ENCODE results near the gene ALG14. TPM values are rescaled to one million over a fixed set of nuclear protein-coding genes. Genes with fewer than 3 reads are reported as not detected.

Gene ALG14
- total RNA-seq, 1 experiment from 2014 or later = 5.7 TPM

DNA sequence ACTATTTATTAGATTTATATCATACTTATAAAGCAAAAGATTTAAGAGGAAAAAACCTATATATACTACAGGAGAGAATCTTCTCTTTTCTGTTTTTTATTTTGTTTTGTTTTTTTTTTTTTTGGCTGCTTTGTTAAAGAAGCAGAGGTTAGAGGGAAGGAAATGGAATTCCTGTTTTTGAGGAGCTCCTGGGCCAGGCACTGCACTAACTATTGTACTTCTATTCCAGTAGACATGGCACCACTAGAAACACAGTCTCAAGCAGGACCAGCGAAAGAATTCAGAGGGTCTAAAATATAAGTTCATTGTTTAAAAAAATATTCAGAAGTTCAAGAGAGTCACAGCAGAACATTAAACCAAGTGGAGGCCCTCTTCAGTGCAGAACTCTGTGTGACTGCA is 91.2 kb downstream of the ALG14 start:
- CTCF ChIA-PET = no interaction called here
- intact Hi-C loops (cut with micrococcal nuclease) = no loop called here
- BruUV-seq (replicated peaks) = no TSS peak

More for the DNA sequence above, 91.2 kb downstream of the ALG14 start:
- H3K79me2 ChIP-seq (ENCODE audit: insufficient read depth, low read length) = no peaks in the 10 kb centered on the region
- no peak for DNase-seq (ENCODE audit: low read depth, low spot score)
- POLR2A ChIA-PET = no interaction called here
- H3K36me3 ChIP-seq (ENCODE audit: control insufficient read depth in 1 of 2, insufficient read depth in 2 of 2, low read length in 2 of 2) = no peaks in the 10 kb centered on the region
- TF ChIP-seq, protein P1, sequence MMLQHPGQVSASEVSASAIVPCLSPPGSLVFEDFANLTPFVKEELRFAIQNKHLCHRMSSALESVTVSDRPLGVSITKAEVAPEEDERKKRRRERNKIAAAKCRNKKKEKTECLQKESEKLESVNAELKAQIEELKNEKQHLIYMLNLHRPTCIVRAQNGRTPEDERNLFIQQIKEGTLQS (IDR thresholded peaks at IDR 0.05) = no peak
- TF ChIP-seq, protein P2, sequence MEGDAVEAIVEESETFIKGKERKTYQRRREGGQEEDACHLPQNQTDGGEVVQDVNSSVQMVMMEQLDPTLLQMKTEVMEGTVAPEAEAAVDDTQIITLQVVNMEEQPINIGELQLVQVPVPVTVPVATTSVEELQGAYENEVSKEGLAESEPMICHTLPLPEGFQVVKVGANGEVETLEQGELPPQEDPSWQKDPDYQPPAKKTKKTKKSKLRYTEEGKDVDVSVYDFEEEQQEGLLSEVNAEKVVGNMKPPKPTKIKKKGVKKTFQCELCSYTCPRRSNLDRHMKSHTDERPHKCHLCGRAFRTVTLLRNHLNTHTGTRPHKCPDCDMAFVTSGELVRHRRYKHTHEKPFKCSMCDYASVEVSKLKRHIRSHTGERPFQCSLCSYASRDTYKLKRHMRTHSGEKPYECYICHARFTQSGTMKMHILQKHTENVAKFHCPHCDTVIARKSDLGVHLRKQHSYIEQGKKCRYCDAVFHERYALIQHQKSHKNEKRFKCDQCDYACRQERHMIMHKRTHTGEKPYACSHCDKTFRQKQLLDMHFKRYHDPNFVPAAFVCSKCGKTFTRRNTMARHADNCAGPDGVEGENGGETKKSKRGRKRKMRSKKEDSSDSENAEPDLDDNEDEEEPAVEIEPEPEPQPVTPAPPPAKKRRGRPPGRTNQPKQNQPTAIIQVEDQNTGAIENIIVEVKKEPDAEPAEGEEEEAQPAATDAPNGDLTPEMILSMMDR (IDR thresholded peaks at IDR 0.05 in 2 of 3, conservative IDR thresholded peaks at IDR 0.05 in 1 of 3; ENCODE audit: borderline replicate concordance in 1 of 3, insufficient read depth in 1 of 3, low read depth in 2 of 3, low read length in 2 of 3) = no peak
- no peak for TF ChIP-seq RAD21 (IDR thresholded peaks at IDR 0.05; ENCODE audit: low read depth)
- no peak for TF ChIP-seq CBX3 (IDR thresholded peaks at IDR 0.05; ENCODE audit: low read depth)
- TF ChIP-seq, protein P3, sequence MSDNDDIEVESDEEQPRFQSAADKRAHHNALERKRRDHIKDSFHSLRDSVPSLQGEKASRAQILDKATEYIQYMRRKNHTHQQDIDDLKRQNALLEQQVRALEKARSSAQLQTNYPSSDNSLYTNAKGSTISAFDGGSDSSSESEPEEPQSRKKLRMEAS (IDR thresholded peaks at IDR 0.05) = no peak
- TF ChIP-seq TCF7L2 (IDR thresholded peaks at IDR 0.05; ENCODE audit: borderline replicate concordance, extremely low read depth, insufficient read depth, insufficient read length) = no peak
- no peak for TF ChIP-seq EGR1 (IDR thresholded peaks at IDR 0.05; ENCODE audit: low read depth)
- TF ChIP-seq, protein P4, sequence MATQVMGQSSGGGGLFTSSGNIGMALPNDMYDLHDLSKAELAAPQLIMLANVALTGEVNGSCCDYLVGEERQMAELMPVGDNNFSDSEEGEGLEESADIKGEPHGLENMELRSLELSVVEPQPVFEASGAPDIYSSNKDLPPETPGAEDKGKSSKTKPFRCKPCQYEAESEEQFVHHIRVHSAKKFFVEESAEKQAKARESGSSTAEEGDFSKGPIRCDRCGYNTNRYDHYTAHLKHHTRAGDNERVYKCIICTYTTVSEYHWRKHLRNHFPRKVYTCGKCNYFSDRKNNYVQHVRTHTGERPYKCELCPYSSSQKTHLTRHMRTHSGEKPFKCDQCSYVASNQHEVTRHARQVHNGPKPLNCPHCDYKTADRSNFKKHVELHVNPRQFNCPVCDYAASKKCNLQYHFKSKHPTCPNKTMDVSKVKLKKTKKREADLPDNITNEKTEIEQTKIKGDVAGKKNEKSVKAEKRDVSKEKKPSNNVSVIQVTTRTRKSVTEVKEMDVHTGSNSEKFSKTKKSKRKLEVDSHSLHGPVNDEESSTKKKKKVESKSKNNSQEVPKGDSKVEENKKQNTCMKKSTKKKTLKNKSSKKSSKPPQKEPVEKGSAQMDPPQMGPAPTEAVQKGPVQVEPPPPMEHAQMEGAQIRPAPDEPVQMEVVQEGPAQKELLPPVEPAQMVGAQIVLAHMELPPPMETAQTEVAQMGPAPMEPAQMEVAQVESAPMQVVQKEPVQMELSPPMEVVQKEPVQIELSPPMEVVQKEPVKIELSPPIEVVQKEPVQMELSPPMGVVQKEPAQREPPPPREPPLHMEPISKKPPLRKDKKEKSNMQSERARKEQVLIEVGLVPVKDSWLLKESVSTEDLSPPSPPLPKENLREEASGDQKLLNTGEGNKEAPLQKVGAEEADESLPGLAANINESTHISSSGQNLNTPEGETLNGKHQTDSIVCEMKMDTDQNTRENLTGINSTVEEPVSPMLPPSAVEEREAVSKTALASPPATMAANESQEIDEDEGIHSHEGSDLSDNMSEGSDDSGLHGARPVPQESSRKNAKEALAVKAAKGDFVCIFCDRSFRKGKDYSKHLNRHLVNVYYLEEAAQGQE (IDR thresholded peaks at IDR 0.05; ENCODE audit: low read depth) = no peak
- TF ChIP-seq ELF1 (IDR thresholded peaks at IDR 0.05; ENCODE audit: borderline replicate concordance, low read depth) = no peak
- no peak for TF ChIP-seq SRF (IDR thresholded peaks at IDR 0.05; ENCODE audit: low read depth)
- no peak for TF ChIP-seq POLR2A (IDR thresholded peaks at IDR 0.05; ENCODE audit: borderline replicate concordance, extremely low read depth, insufficient read depth, insufficient read length)
- TF ChIP-seq ZBTB33 (IDR thresholded peaks at IDR 0.05; ENCODE audit: extremely low read depth, insufficient replicate concordance, low read length) = no peak
- no peak for TF ChIP-seq FOSL1 (IDR thresholded peaks at IDR 0.05; ENCODE audit: low read depth)
- no peak for TF ChIP-seq JUND (IDR thresholded peaks at IDR 0.05)
- no peak for TF ChIP-seq SIN3A (IDR thresholded peaks at IDR 0.05; ENCODE audit: low read depth)
- TF ChIP-seq YY1 (IDR thresholded peaks at IDR 0.05; ENCODE audit: extremely low read depth, insufficient replicate concordance, low read depth, low read length) = no peak
- TF ChIP-seq EZH2 (IDR thresholded peaks at IDR 0.05) = no peak
- TF ChIP-seq EZH2phosphoT487 (IDR thresholded peaks at IDR 0.05; ENCODE audit: borderline replicate concordance) = no peak
- no peak for TF ChIP-seq POLR2AphosphoS5 (IDR thresholded peaks at IDR 0.05; ENCODE audit: low read depth, low read length)
- no peak for TF ChIP-seq CEBPB (IDR thresholded peaks at IDR 0.05; ENCODE audit: low read depth)
- no peak overlapping the region for H3K4me3 ChIP-seq (replicated peaks in 1 of 2; ENCODE audit: low read depth in 1 of 2, low read length in 2 of 2)
- no peaks in the 10 kb centered on the region for H4K20me1 ChIP-seq (ENCODE audit: insufficient read depth)
- no peaks in the 10 kb centered on the region for H3K9me3 ChIP-seq (ENCODE audit: control insufficient read depth in 1 of 2, insufficient read depth in 1 of 2, low read depth in 1 of 2, low read length in 2 of 2)
- ATAC-seq = no peak
- H3K27me3 ChIP-seq (ENCODE audit: insufficient read depth, low read length) = no peaks in the 10 kb centered on the region
- no peak overlapping the region for H2AFZ ChIP-seq (ENCODE audit: low read depth, low read length, poor library complexity, severe bottlenecking)
- H3K9me2 ChIP-seq (ENCODE audit: insufficient read depth) = no peaks in the 10 kb centered on the region
- no peak overlapping the region for H3K27ac ChIP-seq (ENCODE audit: low read depth, low read length)
- RAD21 ChIA-PET (ENCODE audit: low non-redundant PET in 1 of 2, low total read pairs in 2 of 2, uncharacterized antibody in 2 of 2, unreplicated experiment in 2 of 2) = no interaction called here
- H3K4me2 ChIP-seq (ENCODE audit: low read length) = no peak overlapping the region
- H3K4me1 ChIP-seq (ENCODE audit: control insufficient read depth in 1 of 2, insufficient read depth in 2 of 2, low read length in 2 of 2) = no peaks in the 10 kb centered on the region
- H3K9ac ChIP-seq (ENCODE audit: low read length) = no peak overlapping the region

Measured in HCT116 (cell line).